ENCODE measurements around the gene CPNE4.

Gene CPNE4

DNA sequence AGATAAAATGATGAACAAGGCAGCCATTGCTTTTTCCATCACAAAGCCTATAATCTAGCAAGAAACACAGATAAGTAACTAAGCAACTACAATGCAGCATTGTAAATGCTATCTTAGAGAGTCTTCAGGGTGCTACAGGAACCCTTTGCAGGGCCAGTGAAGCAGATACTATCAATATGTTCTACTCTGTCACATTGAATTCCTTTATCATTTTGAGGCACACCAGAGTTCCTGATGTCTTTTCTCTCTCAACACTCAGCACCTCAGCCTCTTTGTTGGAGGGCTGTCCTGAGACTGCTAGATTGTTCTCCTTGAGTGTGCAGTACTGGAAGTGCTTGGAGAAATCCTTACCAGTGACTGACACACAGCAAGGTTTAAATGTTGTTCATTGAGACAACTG, 424.6 kb downstream of the CPNE4 start:
- TF ChIP-seq, protein P1, sequence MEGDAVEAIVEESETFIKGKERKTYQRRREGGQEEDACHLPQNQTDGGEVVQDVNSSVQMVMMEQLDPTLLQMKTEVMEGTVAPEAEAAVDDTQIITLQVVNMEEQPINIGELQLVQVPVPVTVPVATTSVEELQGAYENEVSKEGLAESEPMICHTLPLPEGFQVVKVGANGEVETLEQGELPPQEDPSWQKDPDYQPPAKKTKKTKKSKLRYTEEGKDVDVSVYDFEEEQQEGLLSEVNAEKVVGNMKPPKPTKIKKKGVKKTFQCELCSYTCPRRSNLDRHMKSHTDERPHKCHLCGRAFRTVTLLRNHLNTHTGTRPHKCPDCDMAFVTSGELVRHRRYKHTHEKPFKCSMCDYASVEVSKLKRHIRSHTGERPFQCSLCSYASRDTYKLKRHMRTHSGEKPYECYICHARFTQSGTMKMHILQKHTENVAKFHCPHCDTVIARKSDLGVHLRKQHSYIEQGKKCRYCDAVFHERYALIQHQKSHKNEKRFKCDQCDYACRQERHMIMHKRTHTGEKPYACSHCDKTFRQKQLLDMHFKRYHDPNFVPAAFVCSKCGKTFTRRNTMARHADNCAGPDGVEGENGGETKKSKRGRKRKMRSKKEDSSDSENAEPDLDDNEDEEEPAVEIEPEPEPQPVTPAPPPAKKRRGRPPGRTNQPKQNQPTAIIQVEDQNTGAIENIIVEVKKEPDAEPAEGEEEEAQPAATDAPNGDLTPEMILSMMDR (IDR thresholded peaks at IDR 0.05; ENCODE audit: borderline replicate concordance, insufficient read depth, low read depth, low read length) = no peak
- no peak overlapping the region for H3K4me3 ChIP-seq (ENCODE audit: low read depth, low read length)

- H3K4me3 ChIP-seq (ENCODE audit: low read depth, low read length) = no peak overlapping the region
- TF ChIP-seq, protein P1 (IDR thresholded peaks at IDR 0.05; ENCODE audit: borderline replicate concordance, insufficient read depth, low read depth, low read length) = no peak
Measured at GRCh38 chr3:131608741-131609140, 426.1 kb downstream of the CPNE4 start.

- TF ChIP-seq, protein P1 (IDR thresholded peaks at IDR 0.05; ENCODE audit: borderline replicate concordance, insufficient read depth, low read depth, low read length) = no peak
Measured at GRCh38 chr3:131608296-131608695, 426.5 kb downstream of the CPNE4 start.

GRCh38 chr3:131605916-131606315, 428.9 kb downstream of the CPNE4 start:
- TF ChIP-seq, protein P1 (IDR thresholded peaks at IDR 0.05; ENCODE audit: borderline replicate concordance, insufficient read depth, low read depth, low read length) = no peak
- no peak overlapping the region for H3K4me3 ChIP-seq (ENCODE audit: low read depth, low read length)

More at GRCh38 chr3:131608296-131608695, 426.5 kb downstream of the CPNE4 start:
- H3K4me3 ChIP-seq (ENCODE audit: low read depth, low read length) = no peak overlapping the region

DNA sequence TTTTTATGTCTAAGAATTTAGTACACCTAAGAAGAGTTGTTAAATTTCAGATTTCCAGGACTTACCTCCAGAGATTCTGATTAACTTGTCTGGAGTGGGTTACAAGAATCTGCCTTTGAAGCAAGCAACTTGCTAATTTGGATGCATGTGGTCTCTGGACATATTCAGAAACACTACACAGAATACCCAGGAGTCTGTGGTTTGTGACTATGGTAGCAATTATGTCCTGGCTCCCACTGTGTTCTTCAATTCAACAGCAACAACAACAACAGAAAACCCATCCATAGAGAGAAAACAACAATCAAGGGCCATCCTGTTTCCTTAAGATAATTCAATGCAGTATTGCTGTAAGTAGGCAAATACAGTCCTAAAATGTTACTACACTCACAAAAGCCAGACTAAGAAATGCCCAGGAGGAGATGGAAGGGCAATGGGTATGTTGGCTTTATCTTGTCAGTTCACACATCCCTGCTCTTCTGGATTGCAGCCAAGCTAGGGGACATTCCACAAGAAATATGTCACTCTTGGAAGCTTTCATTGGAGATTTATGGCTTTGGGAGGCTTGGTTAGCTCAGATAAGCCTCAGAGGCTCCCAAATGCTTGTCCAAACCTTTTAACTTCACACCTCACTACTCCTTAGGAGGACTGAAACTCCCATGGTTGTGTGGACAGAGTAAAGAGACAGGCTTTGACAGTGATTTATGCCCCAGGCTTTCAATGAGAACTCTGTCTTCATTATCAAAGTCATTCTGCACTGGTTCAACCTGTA, 432.6 kb downstream of the CPNE4 start:
- H3K4me3 ChIP-seq (ENCODE audit: low read depth, low read length) = no peak overlapping the region
- TF ChIP-seq, protein P1 (IDR thresholded peaks at IDR 0.05; ENCODE audit: borderline replicate concordance, insufficient read depth, low read depth, low read length) = no peak

- TF ChIP-seq, protein P1 (IDR thresholded peaks at IDR 0.05; ENCODE audit: borderline replicate concordance, insufficient read depth, low read depth, low read length) = no peak
Measured at GRCh38 chr3:131597816-131598215, 437.0 kb downstream of the CPNE4 start.

DNA sequence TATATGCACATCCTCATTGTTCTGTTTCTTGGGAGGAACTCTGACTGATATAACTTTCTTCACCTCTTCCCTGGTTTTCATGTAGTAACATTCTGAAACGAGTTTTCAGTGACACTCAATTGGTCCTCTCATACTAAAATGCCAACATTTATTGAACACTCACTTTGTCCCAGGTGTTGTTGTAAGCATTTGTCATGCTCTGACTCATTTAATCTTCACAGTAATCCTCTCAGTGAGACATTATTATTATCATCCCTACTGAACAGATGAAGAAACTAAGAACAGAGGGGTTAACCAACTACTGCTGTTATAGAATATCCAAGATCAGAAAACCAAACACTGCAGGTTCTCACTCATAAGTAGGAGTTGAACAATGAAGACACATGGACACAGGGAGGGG, 437.9 kb downstream of the CPNE4 start:
- TF ChIP-seq, protein P1 (IDR thresholded peaks at IDR 0.05; ENCODE audit: borderline replicate concordance, insufficient read depth, low read depth, low read length) = no peak
- no peak overlapping the region for H3K4me3 ChIP-seq (ENCODE audit: low read depth, low read length)

More at GRCh38 chr3:131597816-131598215, 437.0 kb downstream of the CPNE4 start:
- no peak overlapping the region for H3K4me3 ChIP-seq (ENCODE audit: low read depth, low read length)
